ENCODE data around the gene HEATR1. TPM values are rescaled to one million over a fixed set of nuclear protein-coding genes. Genes with fewer than 3 reads are reported as not detected.

HEATR1 gene
- total RNA-seq (2014; rRNA removed; shearing (Covaris generic)): 75.0 and 76.4 TPM in 2 replicates

GRCh38 chr1:236603991-236604904 is at the start of gene HEATR1:
Gene HEATR1, minus strand, starts transcription at chr1:236604516. Its CDS starts 421 bp downstream, at chr1:236604095.

GRCh38 chr1:236523704-236524141 is 80.6 kb downstream of the HEATR1 start, which contains the start of gene LGALS8:
Gene LGALS8, plus strand, starts transcription at chr1:236523982. Its CDS starts 2,089 bp downstream, at chr1:236526071.

Other genes with a start within 250 kb of the HEATR1 start
- 0.13 and 1.2 TPM in 2 replicates for gene EDARADD, start 210.2 kb downstream of the HEATR1 start, total RNA-seq (2014; rRNA removed; shearing (Covaris generic))
- 57.7 and 58.1 TPM in 2 replicates for gene LGALS8, start 80.5 kb downstream of the HEATR1 start, total RNA-seq (2014; rRNA removed; shearing (Covaris generic))
- 0.32 and 2.0 TPM in 2 replicates for gene ACTN2, start 82.0 kb upstream of the HEATR1 start, total RNA-seq (2014; rRNA removed; shearing (Covaris generic))
- gene MTR, start 190.8 kb upstream of the HEATR1 start, total RNA-seq (2014; rRNA removed; shearing (Covaris generic)): 28.1 and 30.6 TPM in 2 replicates

Data from A375 (cell line).